GM19328 (cell line): ENCODE results near the gene KRTAP10-12.
"Not testable (repeated sequence)": the region's sequence is repeated elsewhere in the genome, so short reads cannot be mapped to it uniquely, and the experiment has no call there.

ENCODE experiments used
- ATAC-seq: cut with Tn5 transposase; IDR thresholded peaks from one replicate; pipeline ENCODE4 v1.9.1; 2021; ENCODE audit warnings: mild to moderate bottlenecking, moderate library complexity; ENCODE audit not compliant: unreplicated experiment

The KRTAP10-12 gene

DNA sequence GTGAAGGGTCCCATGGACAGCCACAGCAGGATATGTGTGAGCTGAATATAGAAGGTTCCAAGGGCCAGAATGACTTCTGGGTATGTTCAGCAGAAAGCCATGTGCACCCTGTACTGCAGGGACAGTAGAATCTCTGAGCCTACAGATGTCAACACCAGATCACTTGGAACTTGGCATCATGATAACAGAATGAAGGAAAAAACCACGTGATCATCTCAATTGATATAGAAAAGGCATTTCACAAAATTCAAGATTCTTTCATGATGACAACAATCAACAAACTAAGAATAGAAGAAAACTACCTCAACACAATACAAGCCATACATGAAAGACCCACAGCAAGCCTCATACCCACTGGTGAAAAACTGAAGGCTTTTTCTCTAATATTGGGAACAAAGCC, 29.4 kb upstream of the KRTAP10-12 start:
- ATAC-seq: no peak

DNA sequence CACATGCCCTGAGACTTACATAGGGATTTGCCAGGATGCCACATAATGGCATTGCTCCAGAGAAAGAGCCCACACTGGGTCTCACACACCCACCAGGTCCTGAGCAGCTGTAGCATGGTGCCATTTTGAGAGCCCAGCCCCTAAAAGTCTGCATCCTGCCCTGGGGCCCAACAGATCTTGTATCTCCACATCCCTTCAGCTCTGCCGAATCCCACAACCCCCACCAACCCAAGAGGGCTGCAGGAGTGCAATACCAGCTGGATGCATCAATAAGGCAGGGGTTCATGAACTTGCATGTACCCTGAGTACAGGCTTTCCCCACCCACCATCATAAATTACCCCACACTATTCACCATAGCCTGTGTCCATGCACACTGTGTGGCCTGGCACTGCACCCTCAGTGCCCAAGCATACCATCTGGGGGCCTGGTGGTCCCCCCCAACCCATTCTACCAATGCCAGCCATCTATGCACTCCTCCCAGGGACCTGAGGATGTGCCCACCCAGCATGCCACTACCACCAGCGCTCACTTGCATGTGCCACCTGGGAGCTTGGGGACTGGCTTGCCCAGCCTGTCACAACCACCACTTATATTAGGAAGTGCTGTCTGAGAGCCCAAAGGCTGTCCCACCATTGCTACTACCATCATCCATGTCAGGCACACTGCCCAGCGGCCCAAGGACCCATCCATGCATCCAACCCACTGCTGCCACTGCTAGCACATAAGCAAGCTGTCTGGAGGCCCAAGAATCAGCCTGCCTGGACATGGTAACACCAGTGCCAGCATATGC, 26.1 kb upstream of the KRTAP10-12 start:
- ATAC-seq: no peak

GRCh38 chr21:44671911-44672310, 25.1 kb upstream of the KRTAP10-12 start:
- no peak for ATAC-seq

- ATAC-seq: no peak
These were observed 19.1 kb upstream of the KRTAP10-12 start for GRCh38 chr21:44677881-44678280.

GRCh38 chr21:44681152-44681551, 15.8 kb upstream of the KRTAP10-12 start:
- ATAC-seq: no peak

GRCh38 chr21:44681861-44682579, 15.0 kb upstream of the KRTAP10-12 start, which contains the start of gene KRTAP12-1:
Gene KRTAP12-1, minus strand, starts transcription at chr21:44682163. Its CDS starts 40 bp downstream, at chr21:44682123.
- ATAC-seq: no peak

DNA sequence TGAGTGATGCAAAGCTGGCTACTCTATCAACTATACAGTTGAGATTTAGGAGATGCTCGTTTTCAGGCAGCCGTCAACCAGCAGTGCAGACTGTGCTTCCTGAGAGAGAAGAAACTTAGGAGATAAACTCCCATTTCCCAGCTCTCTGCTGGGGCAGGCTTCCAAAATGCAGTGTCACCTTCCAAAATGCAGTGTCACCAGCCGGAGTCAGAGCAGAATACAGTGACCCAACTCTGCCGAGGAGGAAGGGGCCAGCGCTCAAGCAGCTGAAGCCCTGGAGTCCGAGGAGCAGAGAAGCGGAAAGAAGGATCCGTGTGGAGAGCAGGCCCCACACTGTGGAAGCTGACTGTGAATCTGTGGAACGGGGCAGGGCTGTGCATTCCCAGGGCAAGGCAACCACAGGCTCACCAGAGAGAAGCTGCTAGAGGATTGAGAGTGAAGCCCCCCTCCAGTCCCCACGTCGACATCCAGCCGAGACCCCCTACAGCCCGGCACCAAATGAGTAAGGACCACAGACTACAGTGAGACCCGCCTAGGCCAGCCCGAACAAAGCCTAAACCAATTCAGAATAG, 14.3 kb upstream of the KRTAP10-12 start:
- ATAC-seq: no peak

- ATAC-seq: no peak
These were observed 12.9 kb upstream of the KRTAP10-12 start for GRCh38 chr21:44684077-44684476.

DNA sequence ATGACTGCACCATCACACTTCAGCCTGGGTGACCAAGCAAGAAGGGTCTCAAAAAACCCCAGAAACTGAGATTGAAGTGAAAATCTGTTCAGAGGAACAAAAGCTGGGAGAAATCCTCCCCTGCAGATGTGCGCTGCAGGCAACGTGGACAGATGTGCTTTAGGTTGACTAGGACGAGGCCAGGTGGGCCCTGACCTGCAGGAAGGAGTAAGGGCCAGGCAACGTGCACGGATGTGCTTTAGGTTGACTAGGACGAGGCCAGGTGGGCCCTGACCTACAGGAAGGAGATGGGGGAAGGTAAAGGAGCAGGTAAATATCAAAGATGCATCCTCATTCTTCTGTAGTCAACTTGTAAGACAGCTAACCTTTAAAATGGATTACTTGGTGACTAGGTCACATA, 12.5 kb upstream of the KRTAP10-12 start:
- ATAC-seq: no peak

DNA sequence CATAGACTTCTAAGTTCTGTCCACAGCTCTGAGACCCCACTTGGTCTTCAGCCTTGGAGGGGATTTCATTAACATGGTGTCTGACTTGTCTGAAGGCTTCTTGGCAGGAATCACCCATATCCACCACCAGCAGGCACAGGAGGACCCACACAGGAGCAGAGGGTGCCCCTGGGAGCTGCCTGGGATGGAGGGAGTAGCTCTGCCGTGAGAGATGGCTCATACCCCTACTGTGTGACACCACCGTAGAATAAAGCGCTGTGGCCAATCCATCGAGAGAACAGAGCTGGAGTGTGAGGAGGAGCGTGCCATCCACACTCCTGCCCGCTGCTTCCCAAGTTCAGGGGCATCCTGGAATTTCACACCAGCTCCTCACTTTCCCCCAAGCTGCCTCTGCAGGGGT, 11.9 kb upstream of the KRTAP10-12 start:
- ATAC-seq: not testable (repeated sequence)

DNA sequence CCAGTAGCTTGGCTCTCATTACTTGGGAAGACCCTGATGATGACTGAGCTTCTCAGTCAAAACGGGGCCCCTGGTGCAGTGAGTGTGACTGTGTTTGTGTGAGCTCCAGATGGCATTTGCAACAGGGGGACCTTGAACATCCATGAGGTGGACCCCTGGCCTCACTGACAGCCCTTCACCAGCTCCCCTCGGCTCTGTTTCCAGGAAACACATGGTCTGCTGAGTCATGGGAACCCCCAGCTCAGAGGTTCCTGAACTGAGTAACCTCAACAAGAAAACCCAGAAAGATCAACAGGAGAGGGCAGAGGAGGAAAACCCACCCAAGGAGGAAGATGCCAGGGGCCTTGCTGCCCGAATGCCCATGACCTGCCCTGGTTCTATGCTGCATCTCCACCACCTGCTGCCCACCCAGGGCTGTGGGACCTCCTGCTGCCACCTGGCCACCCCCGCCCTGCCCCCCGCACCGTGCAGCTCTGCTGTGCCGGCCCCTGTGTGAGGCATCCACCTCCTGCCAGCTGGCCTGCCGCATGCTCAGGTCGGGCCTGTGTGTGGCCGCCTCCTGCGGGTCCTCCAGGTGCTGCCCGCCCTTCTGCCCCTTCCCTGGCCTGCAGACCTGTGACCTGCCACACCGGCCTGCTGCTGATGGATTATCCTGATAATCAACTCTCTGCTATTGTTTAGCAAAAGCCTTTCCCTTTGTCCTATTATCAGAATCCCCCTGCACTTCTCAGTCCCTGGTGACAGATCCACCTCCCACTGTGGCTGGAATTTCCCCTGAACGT, 10.8 kb upstream of the KRTAP10-12 start:
- ATAC-seq: no peak

GRCh38 chr21:44686843-44687561, 10.0 kb upstream of the KRTAP10-12 start:
- no peak for ATAC-seq

DNA sequence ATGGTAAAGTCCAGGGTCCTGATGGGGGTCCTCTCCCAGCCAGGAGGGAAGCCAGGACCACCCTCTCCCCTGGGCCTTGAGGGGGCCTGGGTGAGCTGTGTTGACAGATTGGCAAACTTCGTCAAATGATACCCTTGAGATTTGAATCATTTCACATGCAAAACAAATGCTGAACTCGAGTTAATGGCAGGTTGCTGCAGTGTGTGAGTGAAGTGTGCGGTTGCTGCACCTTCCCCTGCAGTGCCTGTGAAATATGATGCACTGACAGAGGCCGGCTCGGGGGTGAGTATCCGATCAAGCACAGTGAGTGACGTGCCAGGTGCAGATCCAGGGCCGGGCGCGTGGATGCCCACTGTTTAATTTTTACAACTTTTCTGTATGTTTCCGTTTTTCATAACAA, 9.3 kb upstream of the KRTAP10-12 start:
- ATAC-seq: no peak

- ATAC-seq: not testable (repeated sequence)
These were observed 7.2 kb upstream of the KRTAP10-12 start for GRCh38 chr21:44689740-44690139.

- no peak for ATAC-seq
These were observed 5.3 kb upstream of the KRTAP10-12 start for GRCh38 chr21:44691686-44692085.

- no peak for ATAC-seq
These were observed 4.0 kb upstream of the KRTAP10-12 start for GRCh38 chr21:44692798-44693512.

GRCh38 chr21:44694776-44695175, 2.2 kb upstream of the KRTAP10-12 start:
- ATAC-seq: no peak

- ATAC-seq: no peak
These were observed 1.8 kb upstream of the KRTAP10-12 start for GRCh38 chr21:44695184-44695583.

- no peak for ATAC-seq
These were observed 1.3 kb upstream of the KRTAP10-12 start for GRCh38 chr21:44695641-44696040.

DNA sequence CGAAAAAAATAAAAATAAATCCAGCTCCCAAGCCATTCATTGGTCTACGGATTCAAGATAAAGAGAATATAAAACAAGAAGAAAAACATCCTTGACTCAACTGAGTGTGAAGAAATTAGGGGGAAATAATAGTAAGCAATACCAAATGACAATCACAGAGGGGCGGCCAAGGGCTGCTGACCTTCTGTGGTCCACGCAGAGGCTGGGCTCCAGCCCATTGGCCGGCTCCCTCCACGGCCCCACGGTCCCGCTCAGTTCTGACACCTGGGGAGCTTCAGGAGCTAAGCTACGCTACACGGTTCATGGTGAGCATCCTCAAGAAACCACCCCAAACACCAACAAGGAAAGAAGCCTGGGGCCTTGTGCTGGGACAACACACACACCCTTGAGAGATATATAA, 400 bp upstream of the KRTAP10-12 start:
- no peak for ATAC-seq
